ENCODE measurements around the gene PKIG. TPM values are rescaled to one million over a fixed set of nuclear protein-coding genes. Genes with fewer than 3 reads are reported as not detected.

Gene PKIG
- total RNA-seq, 1 experiment from 2014 or later, result 20.1 TPM

DNA sequence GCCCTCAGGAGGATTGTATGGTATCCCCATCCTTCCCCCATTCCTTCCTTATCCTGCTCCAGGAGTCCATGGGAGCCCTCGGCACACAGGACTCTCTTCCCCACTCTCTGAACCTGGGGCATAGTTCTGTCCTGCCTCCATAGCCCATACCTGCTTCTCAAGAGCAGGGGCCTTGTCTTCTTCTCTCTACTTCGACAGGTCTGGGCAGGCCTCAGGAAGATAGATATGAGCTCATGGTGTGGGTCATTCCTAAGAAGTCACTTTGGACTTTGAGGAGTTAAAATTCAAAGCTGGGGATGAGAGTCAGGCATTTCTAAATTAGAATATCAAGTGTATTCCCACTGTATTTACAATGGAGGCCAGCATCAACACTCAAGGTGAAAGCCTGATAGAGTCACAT lies 77.6 kb downstream of the PKIG start:
- Histone ChIP-seq H3K4me2 (ENCODE audit: low read length) (no peak overlapping the region), H3K9me3 (ENCODE audit: control insufficient read depth in 1 of 2, insufficient read depth in 1 of 2, low read depth in 1 of 2, low read length in 2 of 2) (no peaks in the 10 kb centered on the region), H4K20me1 (ENCODE audit: insufficient read depth) (no peaks in the 10 kb centered on the region), H3K27me3 (ENCODE audit: insufficient read depth, low read length) (0 out of 2 replicates have a peak, but pooled peaks cover 3% of the 10 kb centered on the region), H3K27ac (ENCODE audit: low read depth, low read length) (no peak overlapping the region), H3K4me3 (replicated peaks in 1 of 2; ENCODE audit: low read depth in 1 of 2, low read length in 2 of 2) (no peak overlapping the region), H3K36me3 (ENCODE audit: control insufficient read depth in 1 of 2, insufficient read depth in 2 of 2, low read length in 2 of 2) (no peaks in the 10 kb centered on the region), H3K79me2 (ENCODE audit: insufficient read depth, low read length) (no peaks in the 10 kb centered on the region), H3K9me2 (ENCODE audit: insufficient read depth) (no peaks in the 10 kb centered on the region), H2AFZ (ENCODE audit: low read depth, low read length, poor library complexity, severe bottlenecking) (no peak overlapping the region), H3K4me1 (ENCODE audit: control insufficient read depth in 1 of 2, insufficient read depth in 2 of 2, low read length in 2 of 2) (no peaks in the 10 kb centered on the region), H3K9ac (ENCODE audit: low read length) (no peak overlapping the region)
- TF ChIP-seq ZNF274 (IDR thresholded peaks at IDR 0.05; ENCODE audit: low read depth, low read length), result no peak
- POLR2A ChIA-PET, result no interaction called here
- intact Hi-C loops (cut with micrococcal nuclease), result no loop called here
- RAD21 ChIA-PET (ENCODE audit: low non-redundant PET in 1 of 2, low total read pairs in 2 of 2, uncharacterized antibody in 2 of 2, unreplicated experiment in 2 of 2), result no interaction called here
- CTCF ChIA-PET, result no interaction called here
- no peak for DNase-seq (ENCODE audit: low read depth, low spot score)
- ATAC-seq, result no peak
- BruUV-seq (replicated peaks), result no TSS peak

DNA sequence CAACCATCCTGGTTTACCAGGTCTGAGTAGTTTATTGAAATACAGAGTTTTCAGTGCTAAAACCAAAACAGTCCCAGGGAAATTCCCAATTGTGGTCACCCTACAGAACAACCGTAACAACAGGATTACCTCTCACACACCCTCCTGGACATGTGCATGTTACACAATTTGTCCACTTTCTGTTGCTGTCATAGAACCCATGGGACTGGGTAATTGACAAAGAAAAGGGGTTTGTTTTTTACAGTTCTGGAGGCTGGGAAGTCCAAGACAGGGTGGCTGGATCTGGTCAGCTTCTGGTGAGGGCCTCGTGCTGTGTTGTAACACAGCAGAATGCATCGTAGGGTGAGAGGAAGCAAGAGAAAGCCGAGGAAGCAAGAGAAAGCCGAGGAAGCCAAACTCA lies 78.2 kb downstream of the PKIG start:
- CTCF ChIA-PET, result no interaction called here
- intact Hi-C loops (cut with micrococcal nuclease), result no loop called here
- Histone ChIP-seq H3K4me2 (ENCODE audit: low read length) (no peak overlapping the region), H3K9me2 (ENCODE audit: insufficient read depth) (no peaks in the 10 kb centered on the region), H3K27me3 (ENCODE audit: insufficient read depth, low read length) (0 out of 2 replicates have a peak, but pooled peaks cover 1% of the 10 kb centered on the region), H3K4me3 (replicated peaks in 1 of 2; ENCODE audit: low read depth in 1 of 2, low read length in 2 of 2) (no peak overlapping the region), H3K79me2 (ENCODE audit: insufficient read depth, low read length) (no peaks in the 10 kb centered on the region), H3K9me3 (ENCODE audit: control insufficient read depth in 1 of 2, insufficient read depth in 1 of 2, low read depth in 1 of 2, low read length in 2 of 2) (no peaks in the 10 kb centered on the region), H4K20me1 (ENCODE audit: insufficient read depth) (no peaks in the 10 kb centered on the region), H2AFZ (ENCODE audit: low read depth, low read length, poor library complexity, severe bottlenecking) (no peak overlapping the region), H3K9ac (ENCODE audit: low read length) (no peak overlapping the region), H3K27ac (ENCODE audit: low read depth, low read length) (no peak overlapping the region), H3K4me1 (ENCODE audit: control insufficient read depth in 1 of 2, insufficient read depth in 2 of 2, low read length in 2 of 2) (no peaks in the 10 kb centered on the region), H3K36me3 (ENCODE audit: control insufficient read depth in 1 of 2, insufficient read depth in 2 of 2, low read length in 2 of 2) (no peaks in the 10 kb centered on the region)
- ATAC-seq (no peak), DNase-seq (ENCODE audit: low read depth, low spot score) (no peak)
- TF ChIP-seq JUND (IDR thresholded peaks at IDR 0.05), result no peak
- TF ChIP-seq, protein P1, sequence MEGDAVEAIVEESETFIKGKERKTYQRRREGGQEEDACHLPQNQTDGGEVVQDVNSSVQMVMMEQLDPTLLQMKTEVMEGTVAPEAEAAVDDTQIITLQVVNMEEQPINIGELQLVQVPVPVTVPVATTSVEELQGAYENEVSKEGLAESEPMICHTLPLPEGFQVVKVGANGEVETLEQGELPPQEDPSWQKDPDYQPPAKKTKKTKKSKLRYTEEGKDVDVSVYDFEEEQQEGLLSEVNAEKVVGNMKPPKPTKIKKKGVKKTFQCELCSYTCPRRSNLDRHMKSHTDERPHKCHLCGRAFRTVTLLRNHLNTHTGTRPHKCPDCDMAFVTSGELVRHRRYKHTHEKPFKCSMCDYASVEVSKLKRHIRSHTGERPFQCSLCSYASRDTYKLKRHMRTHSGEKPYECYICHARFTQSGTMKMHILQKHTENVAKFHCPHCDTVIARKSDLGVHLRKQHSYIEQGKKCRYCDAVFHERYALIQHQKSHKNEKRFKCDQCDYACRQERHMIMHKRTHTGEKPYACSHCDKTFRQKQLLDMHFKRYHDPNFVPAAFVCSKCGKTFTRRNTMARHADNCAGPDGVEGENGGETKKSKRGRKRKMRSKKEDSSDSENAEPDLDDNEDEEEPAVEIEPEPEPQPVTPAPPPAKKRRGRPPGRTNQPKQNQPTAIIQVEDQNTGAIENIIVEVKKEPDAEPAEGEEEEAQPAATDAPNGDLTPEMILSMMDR (IDR thresholded peaks at IDR 0.05 in 2 of 3, conservative IDR thresholded peaks at IDR 0.05 in 1 of 3; ENCODE audit: borderline replicate concordance in 1 of 3, insufficient read depth in 1 of 3, low read depth in 2 of 3, low read length in 2 of 3), result no peak
- no peak for TF ChIP-seq ZNF274 (IDR thresholded peaks at IDR 0.05; ENCODE audit: low read depth, low read length)
- TF ChIP-seq, protein P2, sequence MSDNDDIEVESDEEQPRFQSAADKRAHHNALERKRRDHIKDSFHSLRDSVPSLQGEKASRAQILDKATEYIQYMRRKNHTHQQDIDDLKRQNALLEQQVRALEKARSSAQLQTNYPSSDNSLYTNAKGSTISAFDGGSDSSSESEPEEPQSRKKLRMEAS (IDR thresholded peaks at IDR 0.05), result no peak
- TF ChIP-seq, protein P3, sequence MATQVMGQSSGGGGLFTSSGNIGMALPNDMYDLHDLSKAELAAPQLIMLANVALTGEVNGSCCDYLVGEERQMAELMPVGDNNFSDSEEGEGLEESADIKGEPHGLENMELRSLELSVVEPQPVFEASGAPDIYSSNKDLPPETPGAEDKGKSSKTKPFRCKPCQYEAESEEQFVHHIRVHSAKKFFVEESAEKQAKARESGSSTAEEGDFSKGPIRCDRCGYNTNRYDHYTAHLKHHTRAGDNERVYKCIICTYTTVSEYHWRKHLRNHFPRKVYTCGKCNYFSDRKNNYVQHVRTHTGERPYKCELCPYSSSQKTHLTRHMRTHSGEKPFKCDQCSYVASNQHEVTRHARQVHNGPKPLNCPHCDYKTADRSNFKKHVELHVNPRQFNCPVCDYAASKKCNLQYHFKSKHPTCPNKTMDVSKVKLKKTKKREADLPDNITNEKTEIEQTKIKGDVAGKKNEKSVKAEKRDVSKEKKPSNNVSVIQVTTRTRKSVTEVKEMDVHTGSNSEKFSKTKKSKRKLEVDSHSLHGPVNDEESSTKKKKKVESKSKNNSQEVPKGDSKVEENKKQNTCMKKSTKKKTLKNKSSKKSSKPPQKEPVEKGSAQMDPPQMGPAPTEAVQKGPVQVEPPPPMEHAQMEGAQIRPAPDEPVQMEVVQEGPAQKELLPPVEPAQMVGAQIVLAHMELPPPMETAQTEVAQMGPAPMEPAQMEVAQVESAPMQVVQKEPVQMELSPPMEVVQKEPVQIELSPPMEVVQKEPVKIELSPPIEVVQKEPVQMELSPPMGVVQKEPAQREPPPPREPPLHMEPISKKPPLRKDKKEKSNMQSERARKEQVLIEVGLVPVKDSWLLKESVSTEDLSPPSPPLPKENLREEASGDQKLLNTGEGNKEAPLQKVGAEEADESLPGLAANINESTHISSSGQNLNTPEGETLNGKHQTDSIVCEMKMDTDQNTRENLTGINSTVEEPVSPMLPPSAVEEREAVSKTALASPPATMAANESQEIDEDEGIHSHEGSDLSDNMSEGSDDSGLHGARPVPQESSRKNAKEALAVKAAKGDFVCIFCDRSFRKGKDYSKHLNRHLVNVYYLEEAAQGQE (IDR thresholded peaks at IDR 0.05; ENCODE audit: low read depth), result no peak
- POLR2A ChIA-PET, result no interaction called here
- RAD21 ChIA-PET (ENCODE audit: low non-redundant PET in 1 of 2, low total read pairs in 2 of 2, uncharacterized antibody in 2 of 2, unreplicated experiment in 2 of 2), result no interaction called here
- BruUV-seq (replicated peaks), result no TSS peak
